ENCODE results near the gene KCNK1.

KCNK1 gene

DNA sequence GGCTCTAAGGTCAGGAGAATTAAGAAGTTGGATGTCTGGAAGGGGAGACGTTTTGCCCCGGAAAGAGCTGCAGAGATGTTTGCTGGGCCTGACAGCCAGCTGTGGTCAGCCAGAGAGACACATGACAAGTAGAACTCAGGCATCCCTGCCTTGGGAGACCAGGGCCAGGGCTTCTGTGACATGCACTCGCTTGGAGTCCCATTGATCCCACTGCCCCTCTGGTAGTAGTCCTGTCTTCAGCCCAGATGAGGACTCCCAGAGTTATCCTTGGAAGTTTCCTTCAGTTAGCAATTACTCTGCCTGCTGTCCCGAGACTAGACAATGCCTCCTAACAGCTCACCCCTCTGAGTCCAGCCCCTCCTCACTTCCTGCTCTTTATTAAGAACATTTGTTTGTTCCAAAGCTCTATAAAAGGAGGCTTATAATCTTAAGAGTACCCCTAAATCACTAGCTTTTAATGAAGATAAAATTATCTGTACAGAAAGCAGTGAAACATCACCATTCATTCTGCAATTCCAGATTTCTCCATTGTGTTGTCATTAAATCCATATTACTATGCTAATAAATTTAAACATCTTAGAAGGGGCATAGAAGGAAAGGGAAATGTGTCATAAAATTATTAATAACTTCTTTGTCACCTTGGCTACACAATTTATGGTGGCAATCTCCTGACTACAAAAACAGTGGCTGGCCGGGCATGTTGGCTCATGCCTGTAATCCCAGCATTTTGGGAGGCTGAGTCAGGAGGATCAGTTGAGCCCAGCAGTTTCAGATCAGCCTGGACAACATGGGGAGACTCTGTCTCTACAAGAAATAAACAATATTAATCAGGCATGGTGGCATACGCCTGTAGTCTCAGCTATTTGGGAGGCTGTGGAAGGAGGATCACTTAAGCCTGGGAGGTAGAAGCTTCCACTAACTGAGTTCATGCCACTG is 94.2 kb downstream of the KCNK1 start:
- no peak for DNase-seq

DNA sequence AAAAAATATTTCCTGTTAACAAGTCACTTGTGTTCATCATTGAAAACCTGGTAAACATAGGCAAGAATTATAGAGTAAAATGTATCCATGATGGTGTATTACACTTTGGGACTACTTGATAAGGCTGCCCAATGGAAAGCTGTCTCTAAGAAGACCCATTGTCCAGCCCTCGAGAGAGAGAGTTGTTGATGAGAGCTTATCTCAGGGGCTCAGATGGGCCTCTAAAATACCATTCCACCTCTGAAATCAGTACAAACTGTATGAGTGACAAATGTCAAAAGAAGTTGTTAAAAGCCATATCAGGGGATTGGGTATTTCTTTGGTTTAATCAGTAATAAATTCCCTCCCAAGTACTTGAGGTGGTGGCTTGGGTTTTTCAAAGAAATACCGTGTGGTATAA is 96.1 kb downstream of the KCNK1 start:
- no peak for DNase-seq

DNA sequence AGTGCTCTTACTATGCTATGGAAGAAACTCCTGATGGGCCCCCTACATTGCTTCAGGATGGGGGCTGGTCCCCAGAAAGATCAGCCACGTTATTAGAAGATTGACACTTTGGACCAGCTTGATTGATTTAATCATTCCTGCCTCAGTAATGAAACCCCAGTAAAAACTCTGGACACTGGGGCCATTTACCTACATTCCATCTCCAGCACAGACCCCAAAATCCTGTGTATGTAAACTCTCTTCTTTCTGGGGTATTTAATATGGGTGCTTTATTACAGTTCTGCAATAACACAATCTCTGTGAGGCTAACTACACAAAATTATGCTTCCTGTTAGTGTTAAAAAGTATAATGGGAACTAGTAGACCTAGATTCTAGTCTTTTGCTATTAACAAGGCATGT is 96.6 kb downstream of the KCNK1 start:
- DNase-seq: no peak

DNA sequence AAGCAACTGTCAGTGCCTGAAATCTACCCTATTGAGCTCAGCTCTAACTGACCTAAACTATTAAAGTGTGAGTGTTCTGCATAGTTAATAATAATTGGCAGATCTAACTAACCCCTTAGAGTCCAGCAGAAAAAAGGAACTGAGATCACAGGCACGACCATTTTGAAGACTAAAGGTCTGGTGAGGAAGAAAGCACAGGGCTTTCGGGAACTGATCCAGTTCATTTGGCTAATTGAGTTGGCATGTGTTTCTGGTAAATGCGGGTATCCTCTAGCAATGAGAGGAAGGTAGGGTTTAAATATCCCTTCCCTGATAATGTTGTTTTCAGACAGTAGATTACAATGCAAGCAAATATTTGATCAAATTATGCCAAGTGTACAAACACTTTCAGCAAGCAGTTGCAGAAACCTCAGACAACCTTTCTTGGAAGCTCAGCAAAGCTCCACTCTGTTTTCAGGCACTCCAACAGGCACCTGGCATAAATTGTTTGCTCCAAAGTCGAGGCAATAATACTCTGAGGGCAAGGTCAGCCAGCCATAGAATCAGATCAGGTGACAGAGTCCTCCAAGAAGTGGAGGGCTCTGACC is 100.8 kb downstream of the KCNK1 start:
- DNase-seq: no peak

DNA sequence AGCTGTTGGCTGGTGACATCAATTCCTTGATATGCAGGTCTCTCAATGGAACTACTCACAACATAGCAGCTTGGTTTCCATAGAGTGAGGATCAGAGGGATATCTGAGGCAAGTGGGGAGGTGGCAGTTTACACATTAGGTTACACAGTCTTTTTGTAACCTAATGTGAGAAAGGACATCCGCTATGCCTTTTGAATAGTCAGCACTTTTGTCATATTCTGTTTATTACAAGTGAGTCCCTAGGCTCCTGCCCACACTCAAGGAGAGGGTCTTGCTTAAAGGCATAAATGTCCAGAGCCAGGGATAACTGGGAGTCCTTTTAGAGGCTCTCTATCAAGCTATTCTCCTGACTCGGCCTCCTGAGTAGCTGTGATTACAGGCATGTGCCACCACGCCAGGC is 104.2 kb downstream of the KCNK1 start:
- no peak for DNase-seq

DNA sequence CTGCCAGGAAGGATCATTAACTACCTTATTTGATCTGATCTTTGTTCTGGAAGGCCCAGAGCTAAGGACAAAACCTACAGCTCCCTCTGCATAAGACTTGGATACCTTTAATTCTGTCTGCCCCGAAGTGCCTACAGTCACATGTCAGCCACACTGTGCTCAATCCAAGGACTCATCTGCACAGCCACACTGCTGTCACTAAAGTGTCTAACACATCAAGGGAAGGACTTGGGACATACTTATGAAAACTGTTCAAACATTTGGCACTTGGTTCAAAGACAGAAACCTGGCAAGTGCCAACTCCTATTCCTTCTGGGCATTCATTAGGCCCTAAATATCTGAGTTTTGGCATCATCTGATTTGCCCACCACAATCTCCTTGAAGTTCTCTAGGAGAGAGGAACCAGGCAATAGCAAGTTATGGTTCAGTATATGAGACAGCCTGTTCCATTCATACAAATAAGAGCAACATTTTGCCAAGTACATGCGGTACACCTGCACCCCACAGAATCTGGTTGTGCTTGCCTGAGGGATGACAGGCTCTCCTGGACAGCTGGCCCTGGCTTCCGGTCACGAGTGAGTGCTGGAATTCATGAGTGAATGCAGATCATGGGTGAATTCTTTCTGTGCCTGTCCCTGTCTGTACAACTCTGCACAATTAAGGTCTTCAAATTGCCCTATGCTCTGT is 105.9 kb downstream of the KCNK1 start:
- DNase-seq: no peak

DNA sequence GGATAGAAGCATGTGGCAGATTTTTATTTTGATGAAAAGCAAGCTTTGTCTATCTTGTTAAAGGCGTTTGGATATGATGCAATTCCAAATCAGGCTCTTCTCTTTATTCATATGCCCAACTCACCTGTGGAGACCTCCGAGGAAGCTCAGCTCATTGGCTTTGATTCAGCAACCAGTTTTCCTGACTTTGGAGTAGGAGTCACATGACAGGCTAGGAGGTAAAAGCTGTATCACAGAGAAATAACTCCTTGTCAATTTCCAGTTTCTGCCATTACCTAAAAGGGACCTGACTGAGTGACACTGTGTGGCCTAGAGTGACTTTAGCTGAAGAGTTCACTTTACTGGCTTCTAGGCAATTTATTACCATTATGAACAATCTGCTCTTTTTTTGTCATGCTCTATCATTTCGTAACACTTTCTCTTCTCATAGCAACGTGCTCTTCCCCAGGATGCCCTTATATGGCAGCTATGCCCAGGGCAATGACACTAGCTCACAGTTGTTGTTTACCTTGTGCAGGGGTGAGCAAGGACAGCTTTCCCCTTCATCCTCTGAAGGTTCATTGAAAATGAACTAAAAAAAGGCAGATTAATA is 107.2 kb downstream of the KCNK1 start:
- DNase-seq: no peak

All from inflammatory macrophage treated with lipopolysaccharide for 4 hours (primary cell).